ENCODE measurements around the gene HPSE2.

GRCh38 chr10:98613446-98613845, 622.2 kb downstream of the HPSE2 start:
- no peak for TF ChIP-seq POLR2AphosphoS5 (IDR thresholded peaks at IDR 0.05)
- TF ChIP-seq CTCF (IDR thresholded peaks at IDR 0.05): no peak
- no peak for TF ChIP-seq POLR2A (IDR thresholded peaks at IDR 0.05)
